ENCODE data around the gene REC8. TPM values are rescaled to one million over a fixed set of nuclear protein-coding genes. Genes with fewer than 3 reads are reported as not detected.

REC8 gene
- total and polyA plus RNA-seq, 2 of the 13 experiments (the other 11 are each of a cell fraction or from before 2014, with no cell fraction given) = 3.4 to 14.7 TPM

DNA sequence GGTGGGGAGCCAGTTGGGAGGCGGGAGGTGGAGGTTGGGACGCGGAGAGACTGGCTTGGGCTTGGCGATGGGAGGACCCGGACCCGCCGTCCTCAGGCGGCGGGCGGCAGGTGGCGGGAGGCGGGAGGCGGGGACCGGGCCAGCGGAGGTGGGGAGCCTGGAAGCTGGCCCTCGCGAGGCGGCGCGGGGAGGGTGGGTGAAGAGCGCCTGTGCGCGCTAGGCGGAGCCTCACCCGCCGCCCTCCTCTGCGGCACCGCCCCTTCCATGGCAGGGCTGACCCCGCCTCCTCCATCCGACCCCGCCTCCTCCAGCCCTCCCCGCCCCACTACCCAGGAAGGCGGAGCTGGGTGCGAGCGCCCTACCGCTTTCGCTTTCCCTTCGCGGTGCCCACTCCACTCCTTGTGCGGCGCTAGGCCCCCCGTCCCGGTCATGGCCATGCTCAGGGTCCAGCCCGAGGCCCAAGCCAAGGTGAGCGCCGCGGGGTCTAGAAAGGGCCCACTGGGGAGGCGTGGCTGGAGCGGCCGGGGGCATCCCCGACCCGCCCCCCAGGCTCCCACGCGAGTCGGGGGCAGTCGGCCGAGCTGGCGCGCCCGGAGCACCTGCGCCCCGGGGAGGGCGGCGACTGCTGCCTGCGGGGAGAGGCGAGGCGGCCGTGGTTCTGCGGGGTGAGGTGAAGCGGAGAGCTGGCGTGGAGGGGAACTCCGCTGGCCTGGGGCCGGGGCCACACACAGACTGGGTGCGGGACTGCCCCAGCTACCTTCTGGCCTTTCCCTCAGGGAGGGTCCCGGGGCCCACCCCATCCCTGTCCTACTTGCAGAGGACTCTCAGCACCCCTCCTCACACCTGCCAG, 35.8 kb upstream of the REC8 start, which contains the start of gene PSME1 (continued):
- TF ChIP-seq NFRKB (IDR thresholded peaks at IDR 0.05) = no peak
- no peak for TF ChIP-seq MBNL3 (CRISPR knock-in tag; conservative IDR thresholded peaks at IDR 0.05)
- TF ChIP-seq TOPORS (CRISPR knock-in tag; IDR thresholded peaks at IDR 0.05) = no peak
- no peak for TF ChIP-seq CHD4 (IDR thresholded peaks at IDR 0.05; ENCODE audit: borderline replicate concordance, low read length)
- no peak; the same call in 1 of the 2 replicates for TF ChIP-seq TGIF2 (CRISPR knock-in tag; IDR thresholded peaks at IDR 0.05)
- peak; percentile 62 for TF ChIP-seq HIVEP1 (CRISPR knock-in tag; IDR thresholded peaks at IDR 0.05)
- no peak for TF ChIP-seq RFX5 (IDR thresholded peaks at IDR 0.05; ENCODE audit: low read depth, low read length)
- peak; percentile 79; the same call in 1 of the 2 replicates for TF ChIP-seq NFE2L1 (CRISPR knock-in tag; IDR thresholded peaks at IDR 0.05; ENCODE audit: borderline replicate concordance)
- TF ChIP-seq, protein P1, sequence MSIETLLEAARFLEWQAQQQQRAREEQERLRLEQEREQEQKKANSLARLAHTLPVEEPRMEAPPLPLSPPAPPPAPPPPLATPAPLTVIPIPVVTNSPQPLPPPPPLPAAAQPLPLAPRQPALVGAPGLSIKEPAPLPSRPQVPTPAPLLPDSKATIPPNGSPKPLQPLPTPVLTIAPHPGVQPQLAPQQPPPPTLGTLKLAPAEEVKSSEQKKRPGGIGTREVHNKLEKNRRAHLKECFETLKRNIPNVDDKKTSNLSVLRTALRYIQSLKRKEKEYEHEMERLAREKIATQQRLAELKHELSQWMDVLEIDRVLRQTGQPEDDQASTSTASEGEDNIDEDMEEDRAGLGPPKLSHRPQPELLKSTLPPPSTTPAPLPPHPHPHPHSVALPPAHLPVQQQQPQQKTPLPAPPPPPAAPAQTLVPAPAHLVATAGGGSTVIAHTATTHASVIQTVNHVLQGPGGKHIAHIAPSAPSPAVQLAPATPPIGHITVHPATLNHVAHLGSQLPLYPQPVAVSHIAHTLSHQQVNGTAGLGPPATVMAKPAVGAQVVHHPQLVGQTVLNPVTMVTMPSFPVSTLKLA (IDR thresholded peaks at IDR 0.05) = peak; percentile 72
- TF ChIP-seq HOXA9 (CRISPR knock-in tag; IDR thresholded peaks at IDR 0.05; ENCODE audit: borderline replicate concordance) = no peak
- peak; percentile 78 for TF ChIP-seq ZSCAN21 (CRISPR knock-in tag; IDR thresholded peaks at IDR 0.05; ENCODE audit: borderline replicate concordance)
- TF ChIP-seq MYNN (CRISPR knock-in tag; IDR thresholded peaks at IDR 0.05; ENCODE audit: low read depth) = no peak; the same call in none of the 2 replicates
- peak; percentile 45; the same call in 1 of the 2 replicates for TF ChIP-seq ZNF264 (CRISPR knock-in tag; IDR thresholded peaks at IDR 0.05)
- TF ChIP-seq, protein P2, sequence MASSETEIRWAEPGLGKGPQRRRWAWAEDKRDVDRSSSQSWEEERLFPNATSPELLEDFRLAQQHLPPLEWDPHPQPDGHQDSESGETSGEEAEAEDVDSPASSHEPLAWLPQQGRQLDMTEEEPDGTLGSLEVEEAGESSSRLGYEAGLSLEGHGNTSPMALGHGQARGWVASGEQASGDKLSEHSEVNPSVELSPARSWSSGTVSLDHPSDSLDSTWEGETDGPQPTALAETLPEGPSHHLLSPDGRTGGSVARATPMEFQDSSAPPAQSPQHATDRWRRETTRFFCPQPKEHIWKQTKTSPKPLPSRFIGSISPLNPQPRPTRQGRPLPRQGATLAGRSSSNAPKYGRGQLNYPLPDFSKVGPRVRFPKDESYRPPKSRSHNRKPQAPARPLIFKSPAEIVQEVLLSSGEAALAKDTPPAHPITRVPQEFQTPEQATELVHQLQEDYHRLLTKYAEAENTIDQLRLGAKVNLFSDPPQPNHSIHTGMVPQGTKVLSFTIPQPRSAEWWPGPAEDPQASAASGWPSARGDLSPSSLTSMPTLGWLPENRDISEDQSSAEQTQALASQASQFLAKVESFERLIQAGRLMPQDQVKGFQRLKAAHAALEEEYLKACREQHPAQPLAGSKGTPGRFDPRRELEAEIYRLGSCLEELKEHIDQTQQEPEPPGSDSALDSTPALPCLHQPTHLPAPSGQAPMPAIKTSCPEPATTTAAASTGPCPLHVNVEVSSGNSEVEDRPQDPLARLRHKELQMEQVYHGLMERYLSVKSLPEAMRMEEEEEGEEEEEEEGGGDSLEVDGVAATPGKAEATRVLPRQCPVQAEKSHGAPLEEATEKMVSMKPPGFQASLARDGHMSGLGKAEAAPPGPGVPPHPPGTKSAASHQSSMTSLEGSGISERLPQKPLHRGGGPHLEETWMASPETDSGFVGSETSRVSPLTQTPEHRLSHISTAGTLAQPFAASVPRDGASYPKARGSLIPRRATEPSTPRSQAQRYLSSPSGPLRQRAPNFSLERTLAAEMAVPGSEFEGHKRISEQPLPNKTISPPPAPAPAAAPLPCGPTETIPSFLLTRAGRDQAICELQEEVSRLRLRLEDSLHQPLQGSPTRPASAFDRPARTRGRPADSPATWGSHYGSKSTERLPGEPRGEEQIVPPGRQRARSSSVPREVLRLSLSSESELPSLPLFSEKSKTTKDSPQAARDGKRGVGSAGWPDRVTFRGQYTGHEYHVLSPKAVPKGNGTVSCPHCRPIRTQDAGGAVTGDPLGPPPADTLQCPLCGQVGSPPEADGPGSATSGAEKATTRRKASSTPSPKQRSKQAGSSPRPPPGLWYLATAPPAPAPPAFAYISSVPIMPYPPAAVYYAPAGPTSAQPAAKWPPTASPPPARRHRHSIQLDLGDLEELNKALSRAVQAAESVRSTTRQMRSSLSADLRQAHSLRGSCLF (CRISPR knock-in tag; IDR thresholded peaks at IDR 0.05; ENCODE audit: borderline replicate concordance) = no peak
- TF ChIP-seq, protein P3, sequence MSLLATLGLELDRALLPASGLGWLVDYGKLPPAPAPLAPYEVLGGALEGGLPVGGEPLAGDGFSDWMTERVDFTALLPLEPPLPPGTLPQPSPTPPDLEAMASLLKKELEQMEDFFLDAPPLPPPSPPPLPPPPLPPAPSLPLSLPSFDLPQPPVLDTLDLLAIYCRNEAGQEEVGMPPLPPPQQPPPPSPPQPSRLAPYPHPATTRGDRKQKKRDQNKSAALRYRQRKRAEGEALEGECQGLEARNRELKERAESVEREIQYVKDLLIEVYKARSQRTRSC (CRISPR knock-in tag; IDR thresholded peaks at IDR 0.05; ENCODE audit: low read depth) = peak; percentile 65; the same call in 1 of the 2 replicates
- TF ChIP-seq, protein P4, sequence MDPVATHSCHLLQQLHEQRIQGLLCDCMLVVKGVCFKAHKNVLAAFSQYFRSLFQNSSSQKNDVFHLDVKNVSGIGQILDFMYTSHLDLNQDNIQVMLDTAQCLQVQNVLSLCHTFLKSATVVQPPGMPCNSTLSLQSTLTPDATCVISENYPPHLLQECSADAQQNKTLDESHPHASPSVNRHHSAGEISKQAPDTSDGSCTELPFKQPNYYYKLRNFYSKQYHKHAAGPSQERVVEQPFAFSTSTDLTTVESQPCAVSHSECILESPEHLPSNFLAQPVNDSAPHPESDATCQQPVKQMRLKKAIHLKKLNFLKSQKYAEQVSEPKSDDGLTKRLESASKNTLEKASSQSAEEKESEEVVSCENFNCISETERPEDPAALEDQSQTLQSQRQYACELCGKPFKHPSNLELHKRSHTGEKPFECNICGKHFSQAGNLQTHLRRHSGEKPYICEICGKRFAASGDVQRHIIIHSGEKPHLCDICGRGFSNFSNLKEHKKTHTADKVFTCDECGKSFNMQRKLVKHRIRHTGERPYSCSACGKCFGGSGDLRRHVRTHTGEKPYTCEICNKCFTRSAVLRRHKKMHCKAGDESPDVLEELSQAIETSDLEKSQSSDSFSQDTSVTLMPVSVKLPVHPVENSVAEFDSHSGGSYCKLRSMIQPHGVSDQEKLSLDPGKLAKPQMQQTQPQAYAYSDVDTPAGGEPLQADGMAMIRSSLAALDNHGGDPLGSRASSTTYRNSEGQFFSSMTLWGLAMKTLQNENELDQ (CRISPR knock-in tag; IDR thresholded peaks at IDR 0.05; ENCODE audit: borderline replicate concordance) = peak; percentile 57; the same call in 1 of the 2 replicates
- TF ChIP-seq SNAPC2 (CRISPR knock-in tag; IDR thresholded peaks at IDR 0.05) = peak; percentile 62; the same call in 1 of the 2 replicates

Measured in HepG2 (cell line).